Neural cell (in vitro differentiated cells): ENCODE measurements around the gene UBE2V1. TPM values are rescaled to one million over a fixed set of nuclear protein-coding genes. Genes with fewer than 3 reads are reported as not detected.

Experiments
- H2AFZ ChIP-seq: fragments of 200-600, 300-800 bp; sonication (generic), shearing (Covaris generic); 2 replicates; pipeline ENCODE4 v1.6.0; 2014; ENCODE audit warnings: low read depth, mild to moderate bottlenecking, antibody characterized with exemption, low read length, moderate library complexity
- H3F3A ChIP-seq: fragments of 200-600 bp; shearing (Covaris generic); 2 replicates; pipeline ENCODE4 v1.6.1; 2016; ENCODE audit warnings: mild to moderate bottlenecking, moderate library complexity, mixed read lengths, antibody characterized with exemption, low read length; ENCODE audit not compliant: insufficient read depth, poor library complexity, severe bottlenecking
- H3K27ac ChIP-seq: fragments of 200-600, 300-800 bp; sonication (generic), shearing (Covaris generic); 2 replicates; pipeline ENCODE4 v1.5.1; 2014; ENCODE audit warnings: mild to moderate bottlenecking, low read length, moderate library complexity
- H3K27me3 ChIP-seq: fragments of 300-800, 200-600 bp; sonication (generic), shearing (Covaris generic); 2 replicates; pipeline ENCODE4 v1.6.0; 2014; ENCODE audit warnings: mild to moderate bottlenecking, low read depth, low read length, moderate library complexity; ENCODE audit not compliant: insufficient read depth
- H3K36me3 ChIP-seq: fragments of 300-800, 200-600 bp; sonication (generic), shearing (Covaris generic); 2 replicates; pipeline ENCODE4 v1.5.1; 2014; ENCODE audit warnings: mild to moderate bottlenecking, antibody characterized with exemption, low read length, moderate library complexity; ENCODE audit not compliant: insufficient read depth
- H3K4me2 ChIP-seq: fragments of 300-800, 200-600 bp; sonication (generic), shearing (Covaris generic); 2 replicates; pipeline ENCODE4 v1.6.0; 2014; ENCODE audit warnings: mild to moderate bottlenecking, low read length
- H3K4me3 ChIP-seq: fragments of 300-800, 200-600 bp; sonication (generic), shearing (Covaris generic); 2 replicates; pipeline ENCODE4 v1.5.1; 2014; ENCODE audit warnings: mild to moderate bottlenecking, low read length, moderate library complexity
- H3K79me2 ChIP-seq: fragments of 200-600 bp; shearing (Covaris generic); replicated peaks from 2 replicates; pipeline ENCODE4 v1.6.0; 2014; ENCODE audit warnings: mild to moderate bottlenecking, low read length, moderate library complexity; ENCODE audit not compliant: insufficient read depth
- H3K9ac ChIP-seq: fragments of 300-800, 200-600 bp; sonication (generic), shearing (Covaris generic); 2 replicates; pipeline ENCODE4 v1.6.1; 2016; ENCODE audit warnings: mild to moderate bottlenecking, low read length, mixed read lengths
- H3K9me2 ChIP-seq: fragments of 200-600 bp; shearing (Covaris generic); 2 replicates; pipeline ENCODE4 v1.6.1; 2016; ENCODE audit warnings: mild to moderate bottlenecking, low read length, mixed read lengths; ENCODE audit not compliant: insufficient read depth
- H3K9me3 ChIP-seq: fragments of 200-600, 300-800 bp; sonication (generic), shearing (Covaris generic); 2 replicates; pipeline ENCODE4 v1.6.1; 2016; ENCODE audit warnings: mild to moderate bottlenecking, mixed run types, low read length, moderate library complexity, mixed read lengths
- H4K20me1 ChIP-seq: fragments of 200-600 bp; shearing (Covaris generic); 2 replicates; pipeline ENCODE4 v1.6.1; 2016; ENCODE audit warnings: mild to moderate bottlenecking, mixed run types; ENCODE audit not compliant: insufficient read depth
- EP300 ChIP-seq: fragments of 450-650 bp; conservative IDR thresholded peaks from 2 replicates; pipeline ENCODE4 v1.6.1; 2014; ENCODE audit warnings: antibody characterized with exemption, mild to moderate bottlenecking, moderate library complexity; ENCODE audit not compliant: poor library complexity, severe bottlenecking
- EZH2 ChIP-seq: fragments of 200-600, 300-800 bp; shearing (Covaris generic), sonication (generic); IDR thresholded peaks from 2 replicates; pipeline ENCODE4 v1.6.1; 2014; ENCODE audit warnings: antibody characterized with exemption, low read length, borderline replicate concordance, mild to moderate bottlenecking; ENCODE audit not compliant: insufficient read depth, poor library complexity, severe bottlenecking
- MXI1 ChIP-seq: fragments of 450-650 bp; conservative IDR thresholded peaks from 2 replicates; pipeline ENCODE4 v1.6.1; 2014; ENCODE audit warnings: antibody characterized with exemption, mild to moderate bottlenecking; ENCODE audit not compliant: poor library complexity, severe bottlenecking
- POLR2AphosphoS5 ChIP-seq: IDR thresholded peaks from 2 replicates; pipeline ENCODE4 v1.6.1; 2012
- RAD21 ChIP-seq: fragments of 450-650 bp; conservative IDR thresholded peaks from 2 replicates; pipeline ENCODE4 v1.6.1; 2014; ENCODE audit warnings: antibody characterized with exemption, mild to moderate bottlenecking, moderate library complexity
- REST ChIP-seq: IDR thresholded peaks from 2 replicates; pipeline ENCODE4 v1.6.1; 2012; ENCODE audit warnings: borderline replicate concordance
- SMC3 ChIP-seq: fragments of 450-650 bp; conservative IDR thresholded peaks from 2 replicates; pipeline ENCODE4 v1.6.1; 2014; ENCODE audit warnings: antibody characterized with exemption, mild to moderate bottlenecking, moderate library complexity; ENCODE audit not compliant: poor library complexity
- TAF1 ChIP-seq: IDR thresholded peaks from 2 replicates; pipeline ENCODE4 v1.6.1; 2012; ENCODE audit warnings: low read depth
- polyA plus RNA-seq: library from polyadenylated mRNA; depleted of rRNA; stranded (reverse); fragments of >200 nt; gene quantifications from 2 replicates; pipeline ENCODE4 v1.2.3, GENCODE V29; 2014
- TF ChIP-seq, protein P1 (sequence below): fragments of 450-650 bp; IDR thresholded peaks from 2 replicates; pipeline ENCODE4 v1.5.1; 2014; ENCODE audit warnings: antibody characterized with exemption, mild to moderate bottlenecking, moderate library complexity; ENCODE audit not compliant: poor library complexity, severe bottlenecking

UBE2V1 gene
- polyA plus RNA-seq, 1 donor from 2014 or later, result 34.4 TPM

- no peaks in the 10 kb centered on the region for H3F3A ChIP-seq
- H3K4me3 ChIP-seq, result no peak overlapping the region
- no peak for TF ChIP-seq TAF1
- no peak for TF ChIP-seq RAD21
- no peak for TF ChIP-seq EP300
- TF ChIP-seq MXI1, result no peak
- no peak for TF ChIP-seq POLR2AphosphoS5
- TF ChIP-seq, protein P1, sequence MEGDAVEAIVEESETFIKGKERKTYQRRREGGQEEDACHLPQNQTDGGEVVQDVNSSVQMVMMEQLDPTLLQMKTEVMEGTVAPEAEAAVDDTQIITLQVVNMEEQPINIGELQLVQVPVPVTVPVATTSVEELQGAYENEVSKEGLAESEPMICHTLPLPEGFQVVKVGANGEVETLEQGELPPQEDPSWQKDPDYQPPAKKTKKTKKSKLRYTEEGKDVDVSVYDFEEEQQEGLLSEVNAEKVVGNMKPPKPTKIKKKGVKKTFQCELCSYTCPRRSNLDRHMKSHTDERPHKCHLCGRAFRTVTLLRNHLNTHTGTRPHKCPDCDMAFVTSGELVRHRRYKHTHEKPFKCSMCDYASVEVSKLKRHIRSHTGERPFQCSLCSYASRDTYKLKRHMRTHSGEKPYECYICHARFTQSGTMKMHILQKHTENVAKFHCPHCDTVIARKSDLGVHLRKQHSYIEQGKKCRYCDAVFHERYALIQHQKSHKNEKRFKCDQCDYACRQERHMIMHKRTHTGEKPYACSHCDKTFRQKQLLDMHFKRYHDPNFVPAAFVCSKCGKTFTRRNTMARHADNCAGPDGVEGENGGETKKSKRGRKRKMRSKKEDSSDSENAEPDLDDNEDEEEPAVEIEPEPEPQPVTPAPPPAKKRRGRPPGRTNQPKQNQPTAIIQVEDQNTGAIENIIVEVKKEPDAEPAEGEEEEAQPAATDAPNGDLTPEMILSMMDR, result no peak
- TF ChIP-seq REST, result no peak
- no peak for TF ChIP-seq SMC3
- no peak for TF ChIP-seq EZH2
- no peaks in the 10 kb centered on the region for H3K79me2 ChIP-seq
- H3K4me2 ChIP-seq, result no peak overlapping the region
- H3K36me3 ChIP-seq, result no peaks in the 10 kb centered on the region
- H3K9ac ChIP-seq, result no peak overlapping the region
- H4K20me1 ChIP-seq, result no peaks in the 10 kb centered on the region
- H3K9me3 ChIP-seq, result no peaks in the 10 kb centered on the region
- no peaks in the 10 kb centered on the region for H3K9me2 ChIP-seq
- no peak overlapping the region for H2AFZ ChIP-seq
- H3K27ac ChIP-seq, result no peak overlapping the region
- H3K27me3 ChIP-seq, result no peaks in the 10 kb centered on the region
These were observed 74.8 kb downstream of the UBE2V1 start for GRCh38 chr20:50038169-50038568.

DNA sequence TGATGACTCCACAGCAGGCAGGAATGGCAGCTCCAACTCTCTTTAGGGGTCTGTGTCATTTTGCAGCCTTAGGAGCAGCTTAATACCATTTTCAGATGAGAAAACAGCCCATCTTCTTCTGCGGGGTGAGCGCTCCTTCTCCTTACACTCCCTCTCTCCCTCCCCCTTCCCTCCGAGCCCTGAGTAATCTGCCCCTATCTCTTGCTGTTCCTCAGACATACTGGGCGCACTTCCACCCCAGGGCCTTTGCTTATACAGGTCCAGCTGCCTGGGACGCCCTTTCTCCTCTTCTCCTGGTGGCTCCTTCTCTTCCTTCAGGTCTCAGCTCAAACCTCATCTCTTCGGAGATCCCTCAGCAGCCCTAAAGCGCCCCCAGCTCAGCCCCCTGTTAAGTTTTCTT lies 75.4 kb downstream of the UBE2V1 start:
- no peak for TF ChIP-seq SMC3
- TF ChIP-seq MXI1, result no peak
- TF ChIP-seq RAD21, result no peak
- no peak for TF ChIP-seq POLR2AphosphoS5
- TF ChIP-seq, protein P1, result no peak
- TF ChIP-seq EZH2, result no peak
- TF ChIP-seq EP300, result no peak
- TF ChIP-seq REST, result no peak
- TF ChIP-seq TAF1, result no peak
- Histone ChIP-seq H3K79me2 (no peaks in the 10 kb centered on the region), H3K9ac (no peak overlapping the region), H2AFZ (no peak overlapping the region), H3K9me2 (no peaks in the 10 kb centered on the region), H3F3A (no peaks in the 10 kb centered on the region), H3K27me3 (no peaks in the 10 kb centered on the region), H4K20me1 (no peaks in the 10 kb centered on the region), H3K36me3 (no peaks in the 10 kb centered on the region), H3K27ac (no peak overlapping the region), H3K9me3 (no peaks in the 10 kb centered on the region), H3K4me2 (no peak overlapping the region), H3K4me3 (no peak overlapping the region)
